HAP-1 (cell line): Measurements from ENCODE around the gene TNRC18.

Experiments used
- DNase-seq, 2 experiments: peaks; one replicate each; pipeline ENCODE4 v3.0.0-alpha.2; 2016 to 2020; ENCODE audit warnings: low spot score in 2 of 2
- H3K27me3 ChIP-seq: fragments of 250-450 bp; sonication (Bioruptor Pico); 2 replicates; pipeline ENCODE4 v1.5.1; 2020; ENCODE audit warnings: low read depth, mild to moderate bottlenecking, moderate library complexity
- H3K36me3 ChIP-seq: fragments of 250-450 bp; sonication (Bioruptor Pico); replicated peaks from 2 replicates; pipeline ENCODE4 v1.5.1; 2020; ENCODE audit warnings: mild to moderate bottlenecking
- H3K4me1 ChIP-seq: fragments of 250-450 bp; sonication (Bioruptor Pico); 2 replicates; pipeline ENCODE4 v1.5.1; 2020; ENCODE audit warnings: mild to moderate bottlenecking
- H3K4me3 ChIP-seq: fragments of 250-450 bp; sonication (Bioruptor Pico); 2 replicates; pipeline ENCODE4 v1.5.1; 2020; ENCODE audit warnings: mild to moderate bottlenecking, moderate library complexity
- H3K9me3 ChIP-seq: fragments of 250-450 bp; sonication (Bioruptor Pico); 2 replicates; pipeline ENCODE4 v1.5.1; 2020; ENCODE audit warnings: mild to moderate bottlenecking, moderate library complexity
- in situ Hi-C: fragments of 300-500 bp; cut with MboI; formaldehyde crosslinking; loops from 3 replicates; pipeline ENCODE4 v1.14.3; 2020; ENCODE audit warnings: low sequenced_read_pairs, inconsistent platforms, mixed read lengths

TNRC18 gene

DNA sequence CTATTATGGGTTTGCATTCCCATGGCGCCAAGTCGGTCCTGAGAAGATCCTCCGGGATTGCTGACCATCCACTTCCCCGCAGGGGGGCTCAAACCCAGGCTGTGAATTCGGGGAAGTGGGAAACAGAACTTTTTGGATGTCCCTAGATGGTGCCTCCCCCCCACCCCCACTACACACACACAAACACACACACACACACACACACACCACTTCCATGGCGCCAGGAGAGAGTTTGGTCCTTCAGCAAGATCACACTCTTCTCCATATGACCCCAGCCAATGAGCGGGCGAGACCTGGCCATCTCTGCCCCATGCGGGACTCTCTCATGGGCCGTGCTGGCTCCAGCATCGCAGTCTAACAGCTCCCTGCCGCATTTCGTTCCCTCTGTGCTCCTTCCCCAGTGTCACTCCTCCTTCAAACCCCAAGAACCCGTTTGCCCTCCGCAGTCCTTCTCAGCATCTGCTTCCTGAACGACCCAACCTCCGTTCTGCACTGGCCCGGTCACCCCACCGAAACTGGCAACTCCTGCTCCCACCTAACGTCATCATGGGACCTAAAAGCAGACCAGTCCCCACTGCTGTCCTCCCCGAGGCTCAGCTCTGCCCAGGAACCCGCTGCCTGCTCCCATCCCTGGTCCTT is 32.1 kb upstream of the TNRC18 start:
- in situ Hi-C loops: loop anchor here (25.0 kb wide), 1 partner anchor 218 kb away; no protein-coding TSS in a partner anchor
- H3K4me1 ChIP-seq: no peaks in the 10 kb centered on the region
- no peak overlapping the region for H3K4me3 ChIP-seq
- no peak for DNase-seq
- no peaks in the 10 kb centered on the region for H3K27me3 ChIP-seq
- no peaks in the 10 kb centered on the region for H3K9me3 ChIP-seq
- H3K36me3 ChIP-seq: no peaks in the 10 kb centered on the region

DNA sequence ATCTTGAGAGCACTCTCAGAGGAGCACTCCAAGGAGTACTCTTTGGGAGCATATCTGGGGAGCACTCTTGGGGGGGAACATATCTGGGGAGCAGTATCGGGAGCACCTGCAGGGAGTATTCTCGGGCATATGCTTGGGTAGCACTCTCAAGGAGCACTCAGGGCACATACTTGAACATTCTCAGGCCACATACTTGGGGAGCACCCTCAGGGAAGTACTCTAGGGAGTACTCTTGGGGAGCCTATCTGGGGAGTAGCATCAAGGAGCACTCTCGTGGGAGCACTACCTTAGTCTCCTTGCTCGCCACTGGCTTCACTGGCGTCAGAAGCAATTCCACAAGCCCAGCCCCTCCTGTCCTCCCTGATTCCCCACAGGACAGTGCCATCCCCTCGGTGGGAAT is 31.5 kb upstream of the TNRC18 start:
- H3K4me1 ChIP-seq: no peaks in the 10 kb centered on the region
- in situ Hi-C loops: loop anchor here (25.0 kb wide), 1 partner anchor 218 kb away; no protein-coding TSS in a partner anchor
- H3K27me3 ChIP-seq: no peaks in the 10 kb centered on the region
- no peaks in the 10 kb centered on the region for H3K9me3 ChIP-seq
- DNase-seq: no peak
- no peaks in the 10 kb centered on the region for H3K36me3 ChIP-seq
- H3K4me3 ChIP-seq: no peak overlapping the region

DNA sequence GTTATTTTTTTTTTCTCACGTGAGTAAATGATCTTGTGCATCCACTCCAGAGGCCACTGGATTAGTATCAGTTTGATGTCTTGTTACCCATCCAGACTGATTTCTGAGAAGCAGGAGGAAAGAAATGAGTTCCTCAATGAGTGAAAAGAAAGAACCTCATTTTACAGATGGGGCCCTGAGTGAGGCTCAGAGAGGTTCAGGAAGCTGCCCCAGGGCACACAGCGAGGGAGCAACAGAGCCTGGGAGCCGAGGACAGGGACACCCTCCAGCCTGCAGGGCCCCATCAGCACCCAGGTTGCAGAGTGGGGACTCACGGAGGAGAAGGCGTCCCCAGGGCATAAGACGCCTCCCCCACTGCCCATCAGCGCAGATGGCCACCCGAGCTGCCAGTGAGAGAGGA is 30.9 kb upstream of the TNRC18 start:
- Histone ChIP-seq H3K4me1 (no peaks in the 10 kb centered on the region), H3K27me3 (no peaks in the 10 kb centered on the region)
- in situ Hi-C loops: loop anchor here (25.0 kb wide), 1 partner anchor 217 kb away; no protein-coding TSS in a partner anchor

DNA sequence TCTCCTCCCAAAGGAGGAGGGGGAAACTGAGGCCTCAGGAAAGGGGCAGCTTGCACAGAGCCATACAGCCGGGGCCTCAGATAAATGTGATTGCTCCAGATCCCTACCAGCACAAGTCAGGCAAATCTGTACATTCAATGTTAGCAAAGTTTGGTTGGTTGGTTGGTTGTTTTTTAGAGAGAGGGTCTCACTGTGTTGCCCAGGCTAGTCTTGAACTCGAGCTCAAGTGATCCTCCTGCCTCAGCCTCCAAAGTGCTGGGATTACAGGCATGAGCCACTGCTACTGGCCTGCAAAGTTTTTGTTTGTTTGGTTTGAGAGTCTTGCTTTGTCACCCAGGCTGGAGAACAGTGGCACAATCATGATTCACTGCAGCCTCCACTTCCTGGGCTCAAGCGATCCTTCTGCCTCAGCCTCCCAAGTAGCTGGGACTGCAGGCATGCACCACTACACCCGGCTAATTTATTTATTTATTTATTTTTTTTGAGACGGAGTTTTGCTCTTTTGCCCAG is 30.0 kb upstream of the TNRC18 start:
- Histone ChIP-seq H3K4me1 (no peaks in the 10 kb centered on the region), H3K27me3 (no peaks in the 10 kb centered on the region), H3K4me3 (no peak overlapping the region), H3K9me3 (no peaks in the 10 kb centered on the region), H3K36me3 (no peaks in the 10 kb centered on the region)
- DNase-seq: no peak
- in situ Hi-C loops: loop anchor here (25.0 kb wide), 1 partner anchor 216 kb away; no protein-coding TSS in a partner anchor

More for the DNA sequence above, 30.9 kb upstream of the TNRC18 start:
- no peak for DNase-seq
- Histone ChIP-seq H3K4me3 (no peak overlapping the region), H3K36me3 (no peaks in the 10 kb centered on the region), H3K9me3 (no peaks in the 10 kb centered on the region)

DNA sequence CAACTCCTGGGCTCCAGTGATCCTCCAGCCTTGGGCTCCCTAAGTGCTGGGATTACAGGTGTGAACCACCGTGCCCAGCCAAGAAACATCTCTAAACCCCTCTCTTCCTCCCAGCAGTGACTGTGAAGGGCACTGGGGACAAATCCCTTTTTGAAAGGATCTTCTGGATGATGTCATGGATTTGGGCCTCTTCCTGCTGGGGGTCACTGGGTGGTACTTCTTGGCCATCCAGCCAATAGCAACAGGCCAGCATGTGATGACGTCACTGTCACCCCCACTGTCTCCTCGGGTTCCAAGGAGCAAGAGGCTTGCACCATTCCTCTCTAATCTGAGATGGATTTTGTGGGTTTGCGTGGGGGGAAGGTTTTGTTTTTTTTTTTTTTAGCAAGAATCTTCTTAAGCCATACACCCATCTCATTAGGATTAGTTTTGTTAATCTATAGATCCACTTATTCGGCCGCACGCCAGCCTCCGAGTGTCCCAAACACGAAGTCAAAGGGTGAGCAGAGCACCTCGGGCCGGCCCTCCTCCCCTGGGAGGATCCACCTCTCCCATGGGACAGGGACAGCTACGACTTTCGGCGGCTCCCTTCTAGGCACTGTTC is 29.4 kb upstream of the TNRC18 start:
- no peaks in the 10 kb centered on the region for H3K36me3 ChIP-seq
- no peaks in the 10 kb centered on the region for H3K4me1 ChIP-seq
- no peaks in the 10 kb centered on the region for H3K27me3 ChIP-seq
- H3K9me3 ChIP-seq: no peaks in the 10 kb centered on the region
- H3K4me3 ChIP-seq: no peak overlapping the region
- peak; percentile 12 to 52 for DNase-seq
- in situ Hi-C loops: loop anchor here (25.0 kb wide), 1 partner anchor 216 kb away; no protein-coding TSS in a partner anchor

DNA sequence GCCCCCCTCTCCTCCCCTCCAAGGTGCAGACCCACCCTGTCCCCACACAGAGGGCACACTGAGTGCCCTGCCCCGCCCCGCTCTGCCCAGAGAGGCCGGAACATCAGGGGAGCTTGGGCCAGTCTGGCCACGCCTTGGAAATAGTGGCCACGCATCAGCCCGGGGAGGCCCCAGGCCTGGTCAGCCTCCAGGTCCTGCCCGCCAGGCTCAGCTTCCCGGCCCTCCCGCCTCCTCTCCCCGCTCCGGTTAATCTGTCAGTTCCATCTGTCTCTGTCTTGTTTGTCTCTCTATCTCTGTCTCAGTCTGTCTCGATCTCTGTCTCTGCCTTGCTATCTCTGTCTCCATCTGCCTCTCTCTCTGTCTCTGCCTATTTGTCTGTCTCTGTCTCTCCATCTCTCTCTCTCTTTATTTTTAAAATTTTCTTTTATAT is 28.9 kb upstream of the TNRC18 start:
- no peak for DNase-seq
- no peaks in the 10 kb centered on the region for H3K9me3 ChIP-seq
- no peak overlapping the region for H3K4me3 ChIP-seq
- no peaks in the 10 kb centered on the region for H3K27me3 ChIP-seq
- no peaks in the 10 kb centered on the region for H3K36me3 ChIP-seq
- H3K4me1 ChIP-seq: no peaks in the 10 kb centered on the region
- in situ Hi-C loops: loop anchor here (25.0 kb wide), 1 partner anchor 215 kb away; no protein-coding TSS in a partner anchor

DNA sequence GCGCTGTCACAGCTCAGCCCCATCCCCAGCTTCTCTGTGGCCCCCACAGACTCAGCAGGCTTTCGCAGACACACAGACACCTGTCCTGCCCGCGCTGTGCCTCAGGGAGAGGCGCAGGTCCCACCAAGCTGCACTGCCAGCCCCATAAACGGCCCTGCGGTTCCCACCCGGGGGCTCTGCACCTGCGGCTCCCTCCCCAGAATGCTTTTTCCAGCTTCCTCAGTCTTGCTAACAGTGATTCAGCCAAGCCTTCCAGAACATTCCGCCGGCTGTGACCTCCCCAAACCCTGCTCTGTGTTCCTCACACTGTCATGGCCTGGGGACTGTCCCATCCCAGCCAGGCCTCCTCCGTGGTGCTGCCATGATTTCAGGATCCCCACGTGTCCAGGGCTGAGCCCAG is 27.8 kb upstream of the TNRC18 start:
- in situ Hi-C loops: loop anchor here (25.0 kb wide), 1 partner anchor 214 kb away; no protein-coding TSS in a partner anchor
- H3K9me3 ChIP-seq: no peaks in the 10 kb centered on the region
- H3K27me3 ChIP-seq: no peaks in the 10 kb centered on the region
- H3K36me3 ChIP-seq: no peaks in the 10 kb centered on the region
- H3K4me1 ChIP-seq: no peaks in the 10 kb centered on the region
- no peak overlapping the region for H3K4me3 ChIP-seq
- DNase-seq: no peak

DNA sequence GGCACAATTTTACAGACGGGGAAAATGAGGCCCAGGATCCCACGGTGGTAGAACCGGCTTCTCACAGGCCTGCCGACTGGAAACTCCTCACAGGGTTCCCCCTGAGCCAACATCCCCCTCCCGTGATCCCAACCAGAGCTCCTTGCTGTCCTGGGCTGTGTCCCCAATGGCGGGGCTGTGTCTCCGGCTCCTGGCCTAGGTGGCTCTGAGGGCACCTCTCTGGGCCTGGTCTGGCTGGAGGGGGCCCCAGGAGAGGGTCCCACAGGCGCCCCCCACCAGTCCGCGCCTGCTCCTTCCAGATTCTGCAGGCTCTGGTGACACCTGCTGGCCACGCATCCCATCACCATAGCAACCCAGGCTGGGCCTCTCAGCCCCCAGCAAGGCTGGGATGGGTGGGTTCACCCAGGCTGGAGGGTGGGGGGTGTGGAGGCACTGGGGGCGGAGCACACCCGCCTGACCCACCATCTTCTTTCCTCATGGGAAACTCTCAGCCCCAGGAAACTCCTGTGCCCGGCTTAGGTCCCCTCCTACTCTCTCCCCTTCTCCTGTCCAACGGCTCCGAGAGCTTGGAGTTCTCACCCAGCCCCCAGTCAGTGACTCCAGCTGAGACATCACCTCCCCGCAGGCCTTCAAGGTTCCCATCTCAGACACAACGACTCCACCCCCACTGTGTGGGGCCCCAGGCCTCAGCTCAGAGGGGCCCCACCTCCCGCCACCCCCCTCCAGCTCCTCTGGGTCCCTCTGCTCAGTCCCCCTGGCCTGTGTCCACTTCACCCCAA is 27.1 kb upstream of the TNRC18 start:
- Histone ChIP-seq H3K4me1 (no peaks in the 10 kb centered on the region), H3K27me3 (no peaks in the 10 kb centered on the region), H3K4me3 (no peak overlapping the region), H3K9me3 (no peaks in the 10 kb centered on the region), H3K36me3 (no peaks in the 10 kb centered on the region)
- peak in 1 of 2 experiments; percentile 70 for DNase-seq
- in situ Hi-C loops: loop anchor here (25.0 kb wide), 1 partner anchor 213 kb away; no protein-coding TSS in a partner anchor

DNA sequence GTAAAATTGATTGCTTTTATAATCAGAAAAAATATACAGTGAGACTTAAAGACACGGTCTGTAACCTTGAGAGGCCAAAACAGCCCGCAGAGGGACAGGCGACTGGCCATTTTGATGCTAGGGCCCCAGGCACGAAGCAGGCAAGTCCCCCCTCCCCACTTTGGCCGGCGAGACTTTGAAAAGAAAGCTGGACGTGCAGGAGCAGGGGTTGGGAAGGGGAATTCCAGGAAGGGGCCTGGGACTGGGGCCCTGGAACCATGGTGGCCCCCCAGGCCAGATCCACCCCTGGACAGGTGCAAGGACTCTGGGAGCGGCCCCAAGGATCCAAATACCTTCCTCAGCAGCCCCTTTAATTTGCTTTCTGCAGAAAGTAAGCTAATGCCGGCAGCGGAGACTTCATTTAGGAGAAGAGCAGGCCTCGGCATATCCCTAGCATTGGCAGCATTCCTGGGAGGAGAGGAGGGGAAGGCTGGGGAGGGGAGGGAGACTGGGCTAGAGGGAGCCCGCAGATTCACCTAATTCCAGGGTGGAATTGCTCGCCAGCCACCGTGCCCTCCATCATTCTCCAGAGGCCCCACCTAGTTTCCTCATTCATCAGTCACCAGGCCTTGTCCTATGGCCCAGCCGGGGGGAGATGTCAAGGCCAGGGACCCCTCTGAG is 24.9 kb upstream of the TNRC18 start:
- in situ Hi-C loops: no loop called here
- H3K4me1 ChIP-seq: no peaks in the 10 kb centered on the region
- H3K9me3 ChIP-seq: no peaks in the 10 kb centered on the region
- no peak overlapping the region for H3K4me3 ChIP-seq
- no peak for DNase-seq
- no peaks in the 10 kb centered on the region for H3K27me3 ChIP-seq
- H3K36me3 ChIP-seq: no peaks in the 10 kb centered on the region

DNA sequence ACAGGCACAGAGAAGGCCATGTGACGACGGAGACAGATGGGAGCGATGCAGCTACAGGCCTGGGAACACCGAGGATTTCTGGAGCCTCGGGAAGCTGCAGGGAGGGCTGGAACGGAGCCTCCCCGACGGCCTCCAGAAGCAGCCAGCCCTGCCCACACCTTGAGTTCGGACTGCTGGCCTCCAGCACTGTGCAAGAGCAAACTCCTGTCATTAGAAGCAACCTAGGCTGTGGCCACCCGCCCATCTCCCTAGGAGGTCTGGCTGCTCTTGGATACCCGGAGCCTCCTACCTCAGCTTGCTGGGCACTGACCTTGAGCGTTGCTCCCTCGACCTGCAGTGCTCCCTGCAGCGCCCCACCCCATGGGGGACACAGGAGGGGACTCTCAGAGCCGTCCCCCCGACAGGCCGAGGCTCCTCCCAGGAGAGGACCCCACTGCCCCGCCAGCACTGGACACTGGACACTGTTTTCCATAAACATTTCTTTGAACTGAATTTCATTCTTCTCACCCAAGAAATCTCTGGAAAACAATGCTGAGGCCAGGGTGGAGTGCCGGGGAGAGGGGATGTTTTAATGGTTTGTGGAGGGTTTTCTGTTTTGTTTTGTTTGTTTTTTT is 22.5 kb upstream of the TNRC18 start:
- DNase-seq: no peak
- in situ Hi-C loops: no loop called here
- H3K4me3 ChIP-seq: no peak overlapping the region
- no peaks in the 10 kb centered on the region for H3K4me1 ChIP-seq
- no peaks in the 10 kb centered on the region for H3K27me3 ChIP-seq
- H3K36me3 ChIP-seq: no peaks in the 10 kb centered on the region
- H3K9me3 ChIP-seq: no peaks in the 10 kb centered on the region

DNA sequence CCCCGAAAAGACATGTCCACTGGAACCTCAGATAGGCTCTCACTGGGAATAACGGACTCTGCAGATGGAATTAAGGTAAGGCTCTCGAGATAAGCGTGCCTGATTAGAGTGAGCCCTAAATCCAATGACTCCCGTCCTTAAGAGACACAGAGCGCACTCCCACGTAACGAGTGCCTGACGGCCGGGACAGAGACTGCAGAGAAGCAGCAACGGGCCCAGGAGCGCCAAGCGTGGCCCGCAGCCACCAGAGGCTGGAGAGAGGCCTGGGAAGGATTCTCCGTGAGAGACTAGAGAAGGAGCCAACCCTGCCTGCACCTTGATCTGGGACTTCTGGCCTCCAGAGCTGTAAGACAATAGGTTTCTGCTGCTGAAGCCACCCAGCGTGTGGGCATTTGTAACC is 20.0 kb upstream of the TNRC18 start:
- no peaks in the 10 kb centered on the region for H3K36me3 ChIP-seq
- H3K27me3 ChIP-seq: no peaks in the 10 kb centered on the region
- H3K9me3 ChIP-seq: no peaks in the 10 kb centered on the region
- in situ Hi-C loops: no loop called here
- no peak for DNase-seq
- no peak overlapping the region for H3K4me3 ChIP-seq
- H3K4me1 ChIP-seq: no peaks in the 10 kb centered on the region

DNA sequence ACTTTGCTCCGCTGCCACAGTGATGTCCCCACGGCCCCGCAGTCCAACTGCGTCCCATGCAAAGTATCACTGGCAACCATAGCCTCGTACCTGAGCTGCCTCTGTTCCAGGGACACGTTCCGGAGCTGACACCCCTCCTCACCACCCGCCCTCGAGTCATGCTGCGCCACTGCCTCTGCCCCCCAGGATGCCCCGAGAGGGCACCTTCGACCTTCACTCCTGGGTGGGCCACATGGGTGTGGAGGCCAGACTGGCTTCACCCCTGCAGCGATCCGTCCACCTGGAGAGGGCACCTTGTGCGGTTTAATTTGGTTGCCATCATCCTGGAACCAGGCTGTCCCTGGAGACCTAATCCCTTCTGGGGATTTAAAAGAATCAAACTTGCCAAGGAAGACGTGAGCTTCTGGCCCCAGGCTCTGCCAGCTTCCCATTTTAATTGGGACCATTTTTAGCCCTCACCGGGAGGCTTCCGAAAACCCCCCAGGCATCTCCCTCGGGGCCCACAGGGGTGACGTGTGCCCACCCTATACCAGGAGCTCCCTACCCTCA is 19.2 kb upstream of the TNRC18 start:
- H3K4me3 ChIP-seq: no peak overlapping the region
- H3K9me3 ChIP-seq: no peaks in the 10 kb centered on the region
- no peaks in the 10 kb centered on the region for H3K27me3 ChIP-seq
- in situ Hi-C loops: no loop called here
- H3K36me3 ChIP-seq: no peaks in the 10 kb centered on the region
- DNase-seq: no peak
- H3K4me1 ChIP-seq: no peaks in the 10 kb centered on the region
